ENCODE data around the gene SMARCD2. TPM values are rescaled to one million over a fixed set of nuclear protein-coding genes. Genes with fewer than 3 reads are reported as not detected.
A peak's percentile ranks its signal among the peaks of the same experiment; 100 is the strongest.

Gene SMARCD2
- total RNA-seq, 4 donors from 2014 or later = 234 to 337 (median 309) TPM

DNA sequence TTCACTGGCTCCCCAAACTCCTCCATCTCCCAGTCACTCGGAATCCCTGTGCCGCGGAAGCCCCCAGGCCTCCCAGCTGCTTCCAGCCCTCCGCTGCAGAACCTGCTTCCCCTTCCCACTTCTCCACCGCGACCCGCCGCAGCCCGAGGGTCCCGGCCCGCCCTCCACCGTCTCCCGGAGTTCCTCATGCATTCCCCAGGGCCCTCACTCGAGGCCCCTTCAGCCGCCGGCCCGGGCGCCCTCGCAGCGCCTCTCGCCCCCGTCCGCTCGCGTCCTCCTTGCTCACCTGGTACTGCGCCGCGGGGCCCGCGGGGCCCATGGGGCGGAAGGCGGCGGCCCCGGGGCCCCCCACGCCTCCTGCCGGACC, 329 bp downstream of the SMARCD2 start:
- peaks cover 52% of the 10 kb centered on the region for H3K4me1 ChIP-seq
- no peaks in the 10 kb centered on the region for H3K9me3 ChIP-seq
- WGBS = 2% methylated on average over 31 of the region's 36 CpGs
- DNase-seq (ENCODE audit: low spot score in 2 of 2) = peak in 1 of 2 donors; percentile 80
- H3K4me3 ChIP-seq = peak overlapping the region; percentile 71
- peak overlapping the region; percentile 93 for H3K27ac ChIP-seq
- no peaks in the 10 kb centered on the region for H3K27me3 ChIP-seq
- TF ChIP-seq POLR2A (IDR thresholded peaks at IDR 0.05) (no peak), POLR2AphosphoS5 (IDR thresholded peaks at IDR 0.05) (no peak), EP300 (IDR thresholded peaks at IDR 0.05) (no peak)
- TF ChIP-seq, protein P1, sequence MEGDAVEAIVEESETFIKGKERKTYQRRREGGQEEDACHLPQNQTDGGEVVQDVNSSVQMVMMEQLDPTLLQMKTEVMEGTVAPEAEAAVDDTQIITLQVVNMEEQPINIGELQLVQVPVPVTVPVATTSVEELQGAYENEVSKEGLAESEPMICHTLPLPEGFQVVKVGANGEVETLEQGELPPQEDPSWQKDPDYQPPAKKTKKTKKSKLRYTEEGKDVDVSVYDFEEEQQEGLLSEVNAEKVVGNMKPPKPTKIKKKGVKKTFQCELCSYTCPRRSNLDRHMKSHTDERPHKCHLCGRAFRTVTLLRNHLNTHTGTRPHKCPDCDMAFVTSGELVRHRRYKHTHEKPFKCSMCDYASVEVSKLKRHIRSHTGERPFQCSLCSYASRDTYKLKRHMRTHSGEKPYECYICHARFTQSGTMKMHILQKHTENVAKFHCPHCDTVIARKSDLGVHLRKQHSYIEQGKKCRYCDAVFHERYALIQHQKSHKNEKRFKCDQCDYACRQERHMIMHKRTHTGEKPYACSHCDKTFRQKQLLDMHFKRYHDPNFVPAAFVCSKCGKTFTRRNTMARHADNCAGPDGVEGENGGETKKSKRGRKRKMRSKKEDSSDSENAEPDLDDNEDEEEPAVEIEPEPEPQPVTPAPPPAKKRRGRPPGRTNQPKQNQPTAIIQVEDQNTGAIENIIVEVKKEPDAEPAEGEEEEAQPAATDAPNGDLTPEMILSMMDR (IDR thresholded peaks at IDR 0.05) = no peak
- peaks cover 4% of the 10 kb centered on the region for H3K36me3 ChIP-seq

DNA sequence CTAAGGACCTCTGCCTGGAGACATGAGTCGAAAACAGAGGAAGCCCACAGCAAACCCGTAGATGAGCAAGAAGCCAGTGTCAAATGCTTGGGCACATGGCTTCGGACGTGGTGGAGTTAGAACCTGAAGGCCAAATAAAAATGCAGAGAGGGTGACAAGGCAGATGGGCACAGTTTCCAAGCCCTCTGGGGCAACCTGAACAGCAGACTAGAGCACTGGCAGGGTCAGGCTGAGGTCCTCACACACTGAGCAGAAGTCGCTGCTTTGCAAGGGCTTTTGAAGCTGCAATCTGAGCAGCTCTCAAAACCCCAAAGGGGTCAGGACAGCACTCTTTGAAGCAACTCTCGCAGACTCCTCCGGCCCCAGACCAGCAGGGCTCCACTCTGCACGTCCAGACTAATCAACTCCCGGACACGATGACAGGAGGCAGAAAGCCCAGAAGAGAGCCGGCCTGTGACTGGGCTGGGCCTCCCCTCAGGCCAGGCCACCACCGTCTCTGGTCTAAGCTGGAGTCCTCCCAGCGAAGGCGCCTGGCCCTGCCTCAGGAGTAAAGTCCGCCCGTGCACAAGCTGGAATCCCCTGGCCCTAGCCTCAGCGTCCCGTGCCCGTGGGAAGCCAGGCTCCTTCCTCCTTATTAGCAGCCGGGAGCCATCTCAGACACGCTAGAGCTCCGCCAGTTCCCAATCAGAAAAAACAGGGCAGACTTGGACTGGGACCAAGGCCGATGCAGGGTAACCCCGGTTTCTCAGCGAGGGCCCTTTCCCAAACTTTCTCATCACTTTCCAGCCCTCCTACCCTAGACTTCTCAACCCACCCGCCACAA, 924 bp downstream of the SMARCD2 start:
- peak overlapping the region; percentile 93 for H3K27ac ChIP-seq
- H3K36me3 ChIP-seq = peaks cover 10% of the 10 kb centered on the region
- peak overlapping the region; percentile 71 for H3K4me3 ChIP-seq
- 2% methylated on average over 17 of the region's 26 CpGs for WGBS
- TF ChIP-seq EP300 (IDR thresholded peaks at IDR 0.05) (no peak), POLR2A (IDR thresholded peaks at IDR 0.05) (no peak), POLR2AphosphoS5 (IDR thresholded peaks at IDR 0.05) (no peak)
- TF ChIP-seq, protein P1 (IDR thresholded peaks at IDR 0.05) = no peak
- peaks cover 58% of the 10 kb centered on the region for H3K4me1 ChIP-seq
- no peaks in the 10 kb centered on the region for H3K9me3 ChIP-seq
- no peaks in the 10 kb centered on the region for H3K27me3 ChIP-seq
- DNase-seq (ENCODE audit: low spot score in 2 of 2) = peak; percentile 85 to 87

DNA sequence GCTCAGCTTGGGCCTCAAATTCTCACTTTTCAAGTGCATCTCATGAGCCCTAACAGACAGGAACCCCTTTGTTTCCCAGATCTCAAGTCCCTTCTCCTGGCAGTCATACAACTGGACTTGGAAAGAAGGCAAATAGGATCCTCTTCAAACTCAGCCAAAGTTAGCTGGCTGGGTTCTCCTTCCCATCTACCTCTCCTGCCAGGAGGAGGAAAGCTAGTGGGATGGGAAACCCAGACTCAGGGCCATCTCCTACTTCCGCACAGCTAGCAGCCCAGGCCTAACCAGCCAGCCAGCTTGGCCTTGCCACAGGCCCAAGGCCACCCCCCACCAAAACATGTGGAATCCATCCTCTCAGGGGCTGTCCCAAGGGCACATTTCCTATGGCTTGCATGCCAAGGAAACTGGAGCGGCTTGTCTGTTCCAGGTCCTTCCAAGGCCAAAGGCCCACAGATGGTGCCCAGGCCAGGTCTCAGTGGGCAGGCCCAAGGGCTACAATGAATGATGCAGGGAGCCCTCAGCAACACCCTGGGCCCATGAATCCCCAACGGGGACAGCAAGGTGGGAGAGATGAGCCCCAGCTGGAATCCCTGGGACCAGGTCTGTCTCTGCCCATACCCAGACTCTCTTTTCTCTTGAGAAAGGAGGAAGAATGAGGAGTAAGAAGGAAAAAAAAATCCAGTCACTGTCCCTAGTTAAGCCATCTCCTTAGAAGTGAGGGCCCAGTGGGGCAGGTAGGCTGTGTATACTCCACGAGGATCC, 1.7 kb downstream of the SMARCD2 start:
- 25% methylated on average over 4 of the region's 4 CpGs for WGBS
- Histone ChIP-seq H3K27me3 (no peaks in the 10 kb centered on the region), H3K36me3 (peaks cover 15% of the 10 kb centered on the region), H3K9me3 (no peaks in the 10 kb centered on the region), H3K4me3 (peak overlapping the region; percentile 71), H3K4me1 (peaks cover 63% of the 10 kb centered on the region), H3K27ac (peak overlapping the region; percentile 93)
- TF ChIP-seq EP300 (IDR thresholded peaks at IDR 0.05) (no peak), POLR2A (IDR thresholded peaks at IDR 0.05) (no peak), POLR2AphosphoS5 (IDR thresholded peaks at IDR 0.05) (no peak)
- TF ChIP-seq, protein P1 (IDR thresholded peaks at IDR 0.05) = no peak
- DNase-seq (ENCODE audit: low spot score in 2 of 2) = no peak

DNA sequence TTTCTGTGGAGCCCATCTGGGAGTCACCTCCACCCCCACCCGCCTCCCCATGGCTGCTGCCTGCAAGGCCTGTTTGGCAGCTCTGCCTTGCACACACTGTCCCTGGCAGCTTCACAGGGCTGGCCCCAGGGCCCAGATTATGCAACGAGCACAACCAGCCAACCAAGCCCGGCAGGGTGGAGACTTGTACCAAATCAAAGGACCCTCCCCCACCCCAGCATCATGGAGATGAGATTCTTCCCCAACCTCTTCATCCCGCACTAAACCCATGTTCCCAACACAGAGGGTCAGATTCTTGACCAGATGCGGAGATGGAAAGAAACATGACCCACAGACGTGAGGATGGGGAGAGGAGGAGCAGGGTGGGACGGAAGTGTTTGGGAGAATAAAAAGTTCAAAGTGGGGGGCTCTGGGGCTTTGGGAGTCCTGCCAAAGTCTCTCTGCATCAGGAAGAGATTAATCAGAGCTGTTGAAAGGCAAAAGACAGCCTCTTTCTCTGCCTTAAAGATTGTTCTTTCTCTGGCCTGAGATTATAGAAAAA, 3.8 kb downstream of the SMARCD2 start:
- Histone ChIP-seq H3K27me3 (no peaks in the 10 kb centered on the region), H3K9me3 (no peaks in the 10 kb centered on the region), H3K27ac (peak overlapping the region; percentile 93), H3K4me3 (peak overlapping the region; percentile 71), H3K4me1 (peaks cover 75% of the 10 kb centered on the region), H3K36me3 (peaks cover 35% of the 10 kb centered on the region)
- peak in 1 of 2 donors; percentile 23 for TF ChIP-seq POLR2A (IDR thresholded peaks at IDR 0.05)
- peak in 2 of 3 donors; percentile 87 to 99 for TF ChIP-seq POLR2AphosphoS5 (IDR thresholded peaks at IDR 0.05)
- peak; percentile 56 for TF ChIP-seq EP300 (IDR thresholded peaks at IDR 0.05)
- TF ChIP-seq, protein P1 (IDR thresholded peaks at IDR 0.05) = no peak
- WGBS = 13% methylated on average over 4 of the region's 7 CpGs
- DNase-seq (ENCODE audit: low spot score in 2 of 2) = peak; percentile 97

Data from suprapubic skin (tissue), 4 donors.